ENCODE measurements around the gene DAPK1. TPM values are rescaled to one million over a fixed set of nuclear protein-coding genes. Genes with fewer than 3 reads are reported as not detected.

DAPK1 gene
- total and polyA plus RNA-seq, 2 experiments from 2014 or later: 44.4 to 62.3 TPM

DNA sequence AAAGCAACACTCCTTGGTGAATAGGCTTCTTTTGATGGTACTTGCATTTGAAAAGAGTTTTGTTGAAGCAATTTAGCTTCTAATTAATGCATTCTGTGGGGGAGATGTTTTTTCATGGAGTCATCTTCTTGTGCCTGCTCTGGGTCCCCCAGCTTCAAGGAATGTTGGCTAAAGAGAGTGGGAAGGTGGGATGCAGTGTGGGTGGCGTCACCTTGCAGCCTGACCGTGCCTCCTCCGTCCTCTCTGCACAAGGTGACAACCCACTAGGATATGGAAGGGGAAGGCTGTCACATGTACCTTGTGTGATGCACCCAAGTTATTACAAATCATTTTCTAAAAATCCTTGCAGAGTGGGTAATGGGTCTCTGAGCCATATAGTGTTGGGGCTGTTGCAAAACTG is 70.7 kb downstream of the DAPK1 start:
- Histone ChIP-seq H3K4me2 (no peak overlapping the region), H3K36me3 (replicated peaks; ENCODE audit: insufficient read depth, low read depth) (no peaks in the 10 kb centered on the region), H3K27me3 (no peaks in the 10 kb centered on the region), H3K27ac (peak overlapping the region; percentile 26), H4K20me1 (ENCODE audit: insufficient read depth, poor library complexity, severe bottlenecking) (no peaks in the 10 kb centered on the region), H2AFZ (no peak overlapping the region), H3K4me3 (no peak overlapping the region), H3K9me2 (replicated peaks; ENCODE audit: insufficient read depth) (no peaks in the 10 kb centered on the region), H3K79me2 (peaks cover 58% of the 10 kb centered on the region), H3K9me3 (ENCODE audit: low read depth) (no peaks in the 10 kb centered on the region), H3K4me1 (ENCODE audit: insufficient read depth) (peaks cover 46% of the 10 kb centered on the region)
- TF ChIP-seq EZH2 (IDR thresholded peaks at IDR 0.05; ENCODE audit: borderline replicate concordance) (no peak), EZH2phosphoT487 (IDR thresholded peaks at IDR 0.05; ENCODE audit: low read depth, severe bottlenecking, unreplicated experiment) (no peak)
- TF ChIP-seq, protein P1, sequence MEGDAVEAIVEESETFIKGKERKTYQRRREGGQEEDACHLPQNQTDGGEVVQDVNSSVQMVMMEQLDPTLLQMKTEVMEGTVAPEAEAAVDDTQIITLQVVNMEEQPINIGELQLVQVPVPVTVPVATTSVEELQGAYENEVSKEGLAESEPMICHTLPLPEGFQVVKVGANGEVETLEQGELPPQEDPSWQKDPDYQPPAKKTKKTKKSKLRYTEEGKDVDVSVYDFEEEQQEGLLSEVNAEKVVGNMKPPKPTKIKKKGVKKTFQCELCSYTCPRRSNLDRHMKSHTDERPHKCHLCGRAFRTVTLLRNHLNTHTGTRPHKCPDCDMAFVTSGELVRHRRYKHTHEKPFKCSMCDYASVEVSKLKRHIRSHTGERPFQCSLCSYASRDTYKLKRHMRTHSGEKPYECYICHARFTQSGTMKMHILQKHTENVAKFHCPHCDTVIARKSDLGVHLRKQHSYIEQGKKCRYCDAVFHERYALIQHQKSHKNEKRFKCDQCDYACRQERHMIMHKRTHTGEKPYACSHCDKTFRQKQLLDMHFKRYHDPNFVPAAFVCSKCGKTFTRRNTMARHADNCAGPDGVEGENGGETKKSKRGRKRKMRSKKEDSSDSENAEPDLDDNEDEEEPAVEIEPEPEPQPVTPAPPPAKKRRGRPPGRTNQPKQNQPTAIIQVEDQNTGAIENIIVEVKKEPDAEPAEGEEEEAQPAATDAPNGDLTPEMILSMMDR (IDR thresholded peaks at IDR 0.05; ENCODE audit: poor library complexity): no peak
- DNase-seq (ENCODE audit: low spot score): no peak
- 72% methylated on average over 3 of the region's 3 CpGs for WGBS (ENCODE audit: low lambda C conversion rate, missing lambda C conversion rate)

DNA sequence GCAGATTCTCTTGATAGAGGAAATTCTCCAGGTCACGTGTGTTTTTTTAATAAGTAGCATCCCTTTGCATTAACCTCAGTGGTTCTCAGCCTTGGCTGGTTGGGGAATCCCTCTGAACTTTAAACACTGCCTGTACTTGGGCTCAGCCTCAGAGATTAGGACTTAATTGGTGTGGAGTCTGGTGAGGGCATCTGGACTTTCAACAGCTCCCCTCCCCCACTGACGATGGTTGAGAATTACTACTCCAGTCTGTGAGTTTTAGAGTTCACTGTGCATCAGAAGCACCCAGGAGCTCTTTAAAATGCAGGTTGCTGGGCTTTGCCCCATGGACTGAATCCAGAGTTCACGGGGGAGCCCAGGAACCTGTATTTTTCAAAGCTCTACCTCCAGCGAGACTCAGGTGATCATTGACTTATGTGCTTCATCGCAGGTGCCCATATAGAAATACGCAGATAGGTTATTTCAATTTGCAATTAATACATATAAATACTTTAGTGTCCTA is 71.4 kb downstream of the DAPK1 start:
- no peak overlapping the region for H3K4me3 ChIP-seq
- H4K20me1 ChIP-seq (ENCODE audit: insufficient read depth, poor library complexity, severe bottlenecking): no peaks in the 10 kb centered on the region
- H3K9me2 ChIP-seq (replicated peaks; ENCODE audit: insufficient read depth): no peaks in the 10 kb centered on the region
- no peaks in the 10 kb centered on the region for H3K9me3 ChIP-seq (ENCODE audit: low read depth)
- H3K36me3 ChIP-seq (replicated peaks; ENCODE audit: insufficient read depth, low read depth): no peaks in the 10 kb centered on the region
- TF ChIP-seq EZH2phosphoT487 (IDR thresholded peaks at IDR 0.05; ENCODE audit: low read depth, severe bottlenecking, unreplicated experiment) (no peak), EZH2 (IDR thresholded peaks at IDR 0.05; ENCODE audit: borderline replicate concordance) (no peak)
- TF ChIP-seq, protein P1 (IDR thresholded peaks at IDR 0.05; ENCODE audit: poor library complexity): no peak
- H2AFZ ChIP-seq: no peak overlapping the region
- no peaks in the 10 kb centered on the region for H3K27me3 ChIP-seq
- H3K4me1 ChIP-seq (ENCODE audit: insufficient read depth): peaks cover 46% of the 10 kb centered on the region
- WGBS (ENCODE audit: low lambda C conversion rate, missing lambda C conversion rate): 53% methylated on average over 6 of the region's 6 CpGs
- peak overlapping the region; percentile 28 for H3K27ac ChIP-seq
- DNase-seq (ENCODE audit: low spot score): peak; percentile 76
- H3K79me2 ChIP-seq: peaks cover 59% of the 10 kb centered on the region
- H3K4me2 ChIP-seq: peak overlapping the region; percentile 45

- Histone ChIP-seq H3K27ac (peak overlapping the region; percentile 28), H3K4me3 (no peak overlapping the region), H3K27me3 (no peaks in the 10 kb centered on the region), H2AFZ (no peak overlapping the region), H3K4me2 (peak overlapping the region; percentile 45), H3K9me3 (ENCODE audit: low read depth) (no peaks in the 10 kb centered on the region), H3K9me2 (replicated peaks; ENCODE audit: insufficient read depth) (no peaks in the 10 kb centered on the region), H3K4me1 (ENCODE audit: insufficient read depth) (peaks cover 46% of the 10 kb centered on the region), H3K36me3 (replicated peaks; ENCODE audit: insufficient read depth, low read depth) (no peaks in the 10 kb centered on the region), H3K79me2 (peaks cover 59% of the 10 kb centered on the region), H4K20me1 (ENCODE audit: insufficient read depth, poor library complexity, severe bottlenecking) (no peaks in the 10 kb centered on the region)
- WGBS (ENCODE audit: low lambda C conversion rate, missing lambda C conversion rate): 19% methylated on average over 5 of the region's 5 CpGs
- TF ChIP-seq EZH2 (IDR thresholded peaks at IDR 0.05; ENCODE audit: borderline replicate concordance) (no peak), EZH2phosphoT487 (IDR thresholded peaks at IDR 0.05; ENCODE audit: low read depth, severe bottlenecking, unreplicated experiment) (no peak)
- TF ChIP-seq, protein P1 (IDR thresholded peaks at IDR 0.05; ENCODE audit: poor library complexity): no peak
- DNase-seq (ENCODE audit: low spot score): no peak
Measured at GRCh38 chr9:87569518-87569917, 71.9 kb downstream of the DAPK1 start.
